GM18867 (cell line): Measurements from ENCODE around the gene OPCML.

Experiments used
- ATAC-seq: cut with Tn5 transposase; IDR thresholded peaks from one replicate; pipeline ENCODE4 v1.9.1; 2021; ENCODE audit warnings: mild to moderate bottlenecking, moderate library complexity; ENCODE audit not compliant: unreplicated experiment

Gene OPCML

GRCh38 chr11:132913886-132914285, 618.4 kb downstream of the OPCML start:
- ATAC-seq, result no peak

GRCh38 chr11:132913295-132913694, 619.0 kb downstream of the OPCML start:
- ATAC-seq, result peak; percentile 62

GRCh38 chr11:132911186-132911585, 621.1 kb downstream of the OPCML start:
- no peak for ATAC-seq

GRCh38 chr11:132910011-132910760, 622.1 kb downstream of the OPCML start:
- no peak for ATAC-seq

GRCh38 chr11:132909021-132909606, 623.2 kb downstream of the OPCML start:
- ATAC-seq, result no peak

GRCh38 chr11:132908414-132908810, 623.9 kb downstream of the OPCML start:
- no peak for ATAC-seq

GRCh38 chr11:132907651-132908413, 624.5 kb downstream of the OPCML start:
- no peak for ATAC-seq

- ATAC-seq, result no peak
Observed at GRCh38 chr11:132904607-132905006, 627.7 kb downstream of the OPCML start.

GRCh38 chr11:132904091-132904490, 628.2 kb downstream of the OPCML start:
- ATAC-seq, result no peak

GRCh38 chr11:132901638-132902471, 630.4 kb downstream of the OPCML start:
- ATAC-seq, result no peak

GRCh38 chr11:132898676-132899075, 633.6 kb downstream of the OPCML start:
- no peak for ATAC-seq

GRCh38 chr11:132898021-132898420, 634.3 kb downstream of the OPCML start:
- ATAC-seq, result no peak

GRCh38 chr11:132895340-132895739, 637.0 kb downstream of the OPCML start:
- ATAC-seq, result no peak

GRCh38 chr11:132894606-132895005, 637.7 kb downstream of the OPCML start:
- no peak for ATAC-seq

GRCh38 chr11:132892876-132893275, 639.4 kb downstream of the OPCML start:
- ATAC-seq, result no peak

- no peak for ATAC-seq
Observed at GRCh38 chr11:132888226-132888625, 644.1 kb downstream of the OPCML start.

GRCh38 chr11:132886335-132886734, 646.0 kb downstream of the OPCML start:
- no peak for ATAC-seq

GRCh38 chr11:132883241-132883640, 649.1 kb downstream of the OPCML start:
- ATAC-seq, result no peak

- no peak for ATAC-seq
Observed at GRCh38 chr11:132881622-132882021, 650.7 kb downstream of the OPCML start.

GRCh38 chr11:132878111-132878510, 654.2 kb downstream of the OPCML start:
- ATAC-seq, result no peak

GRCh38 chr11:132876705-132877104, 655.6 kb downstream of the OPCML start:
- no peak for ATAC-seq
